Epithelial cell of prostate (primary cell): ENCODE results near the gene KAZN.
A peak's percentile ranks its signal among the peaks of the same experiment; 100 is the strongest.

Source experiments
- DNase-seq: peaks from one replicate; pipeline ENCODE4 v3.0.0-alpha.2; 2011; ENCODE audit warnings: low read depth, low spot score
- H3K27ac ChIP-seq: fragments of 450-650 bp; 2 replicates; pipeline ENCODE4 v1.5.1; 2017; ENCODE audit warnings: mild to moderate bottlenecking

The KAZN gene

DNA sequence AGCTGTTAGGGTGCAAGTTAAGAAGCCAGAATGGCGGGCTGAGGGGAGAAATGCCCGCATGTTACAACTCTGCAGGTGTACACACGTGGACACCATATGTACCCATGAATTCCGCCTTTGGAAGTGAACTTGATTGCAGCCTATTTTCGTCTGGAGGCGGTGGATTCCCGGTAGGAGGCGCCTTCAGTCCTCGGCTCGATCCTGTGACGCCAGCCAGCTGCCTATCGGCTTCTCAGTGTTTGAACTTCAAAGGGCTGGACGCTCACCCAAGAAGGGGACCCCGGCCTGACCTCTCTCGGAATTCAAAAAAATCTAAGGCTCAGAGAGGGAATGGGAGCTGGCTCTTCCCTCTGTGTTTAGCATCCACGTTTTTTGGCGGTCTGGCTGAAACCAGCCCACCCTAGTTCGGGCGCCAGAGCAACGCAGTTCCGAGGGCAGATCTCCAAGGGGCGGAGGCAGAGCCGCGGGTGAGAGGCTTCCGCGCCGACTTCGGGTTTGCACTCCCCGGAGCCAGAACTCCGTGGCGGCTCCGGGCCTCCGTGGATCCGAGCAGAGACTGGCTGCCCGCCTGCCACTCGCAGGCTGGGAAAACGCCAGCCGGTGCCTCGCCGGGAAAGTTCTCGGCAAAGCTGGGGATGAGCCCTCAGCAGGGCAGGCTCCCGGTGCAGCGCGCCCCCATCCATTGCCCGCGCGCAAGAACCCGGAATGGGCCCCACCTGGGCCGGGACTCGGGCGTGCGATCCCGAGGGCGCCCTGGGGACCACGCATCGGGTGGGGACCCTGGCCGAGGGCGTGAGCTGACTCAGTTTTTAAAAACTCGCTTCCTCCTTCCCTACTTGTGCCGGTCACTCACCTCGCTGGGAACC lies 554.1 kb downstream of the KAZN start:
- H3K27ac ChIP-seq, result peak overlapping the region; percentile 96
- no peak for DNase-seq

DNA sequence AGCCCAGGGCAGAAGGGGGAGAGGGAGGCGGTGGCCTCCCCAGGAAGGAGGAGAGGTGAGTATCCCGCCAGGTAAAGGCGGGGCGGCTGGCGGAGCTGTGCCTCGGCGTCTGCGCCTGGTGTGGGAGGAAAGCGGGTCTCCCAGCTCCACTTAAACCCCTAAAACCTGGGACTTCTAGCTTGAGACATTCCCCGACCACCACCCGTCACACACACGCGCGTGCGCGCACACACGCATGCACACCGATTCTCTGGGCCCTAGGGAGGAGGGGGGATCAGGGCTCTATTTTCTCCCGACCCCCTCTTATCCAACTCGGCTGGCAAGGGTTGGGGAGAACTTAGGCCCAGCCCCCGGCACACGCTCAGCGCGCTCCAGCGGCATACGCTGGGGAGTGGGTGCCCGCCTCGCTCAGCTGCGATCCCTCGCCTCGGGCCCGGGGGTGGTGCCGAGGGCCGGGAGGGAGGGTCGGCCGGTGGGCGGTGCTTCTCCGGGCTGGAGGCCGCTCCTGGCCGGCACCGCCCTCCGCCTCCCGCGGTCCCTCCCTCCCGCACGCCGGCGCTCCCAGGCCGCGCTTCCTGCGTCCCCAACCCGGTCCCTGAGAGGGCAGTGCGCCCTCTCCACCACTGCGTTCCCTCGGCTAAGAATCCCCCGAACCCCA lies 554.8 kb downstream of the KAZN start, which contains the start of gene TMEM51:
TSS of gene TMEM51 (plus strand) at position 564 of the 658 bp plus-strand sequence. CDS start 61,341 bp downstream, outside the sequence.
- no peak for DNase-seq
- H3K27ac ChIP-seq, result peak within 1 kb of the TSS; percentile 96

DNA sequence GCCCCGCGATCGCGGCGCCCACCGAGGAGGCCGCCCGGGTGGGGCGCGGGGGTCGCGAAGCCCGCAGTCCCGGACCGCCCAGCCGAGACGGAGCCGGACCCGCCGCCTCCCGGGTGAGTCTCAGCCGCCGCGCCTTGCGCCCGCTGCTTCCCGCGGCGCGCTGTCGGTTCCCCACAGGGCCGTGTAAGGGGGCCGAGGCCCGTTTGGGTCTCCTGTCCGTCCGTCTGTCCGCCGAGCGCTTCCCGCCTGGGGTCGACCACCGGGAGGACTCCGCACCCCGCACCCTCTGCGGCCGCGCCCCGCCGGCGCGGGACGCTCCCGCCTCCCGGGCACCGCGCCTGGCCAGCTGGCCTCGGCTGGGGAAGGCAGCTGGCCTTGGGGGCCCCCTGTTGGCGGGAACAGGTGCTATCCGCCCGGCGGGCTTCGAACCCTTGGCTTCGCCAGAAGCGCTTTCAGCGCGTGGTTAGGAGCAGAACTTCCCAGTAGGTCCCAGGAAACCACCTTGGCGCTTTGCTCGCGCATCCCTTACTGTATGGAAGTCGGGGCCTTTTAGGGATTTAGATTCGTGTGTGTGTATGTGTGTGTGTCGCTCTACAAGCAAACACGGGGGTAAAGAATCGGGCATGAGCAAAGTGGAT lies 555.5 kb downstream of the KAZN start:
- DNase-seq, result no peak
- H3K27ac ChIP-seq, result peak overlapping the region; percentile 96

- H3K27ac ChIP-seq, result peak overlapping the region; percentile 96
- DNase-seq, result no peak
These were observed 556.1 kb downstream of the KAZN start for GRCh38 chr1:15154480-15155036.

GRCh38 chr1:15155191-15155590 lies 556.7 kb downstream of the KAZN start:
- no peak for DNase-seq

GRCh38 chr1:15155888-15156741 lies 557.6 kb downstream of the KAZN start:
- DNase-seq, result no peak
- no peak overlapping the region for H3K27ac ChIP-seq

More at GRCh38 chr1:15155191-15155590, 556.7 kb downstream of the KAZN start:
- no peak overlapping the region for H3K27ac ChIP-seq

- H3K27ac ChIP-seq, result no peak overlapping the region
- no peak for DNase-seq
These were observed 558.4 kb downstream of the KAZN start for GRCh38 chr1:15156807-15157380.

GRCh38 chr1:15157524-15158399 lies 559.3 kb downstream of the KAZN start:
- no peak for DNase-seq
- H3K27ac ChIP-seq, result peak overlapping the region; percentile 73

DNA sequence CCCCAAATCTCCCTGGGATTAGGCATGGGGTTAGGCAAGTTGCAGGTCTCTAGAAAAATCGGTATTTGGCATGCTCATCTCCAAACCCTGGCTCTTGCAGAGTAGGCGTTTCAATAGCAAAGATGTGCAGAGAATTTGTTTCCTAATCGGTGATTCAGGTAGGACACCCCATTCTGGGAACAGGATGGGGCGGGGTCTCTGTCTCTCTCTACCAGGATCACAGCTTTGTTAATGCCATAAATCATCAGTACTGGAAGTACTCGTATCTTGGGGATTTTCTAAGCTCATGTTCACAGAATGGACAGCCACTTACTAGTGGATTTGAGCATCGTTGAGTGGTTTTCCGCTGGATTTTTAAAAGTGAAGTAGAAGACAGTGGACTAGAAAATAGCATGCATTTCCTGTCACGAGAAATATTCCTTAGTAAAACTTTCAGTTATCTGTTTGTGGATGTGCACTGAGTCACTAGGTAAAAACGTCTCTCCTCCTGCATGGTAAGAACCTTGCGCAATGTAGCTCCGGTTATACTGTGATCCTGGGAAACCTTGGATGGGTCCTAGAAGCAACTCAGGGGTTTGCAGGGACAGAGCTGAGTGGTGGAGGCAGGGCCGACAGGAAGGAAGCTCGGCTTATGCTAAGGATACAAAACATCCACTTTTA lies 560.2 kb downstream of the KAZN start:
- DNase-seq, result no peak
- peak overlapping the region; percentile 73 for H3K27ac ChIP-seq

DNA sequence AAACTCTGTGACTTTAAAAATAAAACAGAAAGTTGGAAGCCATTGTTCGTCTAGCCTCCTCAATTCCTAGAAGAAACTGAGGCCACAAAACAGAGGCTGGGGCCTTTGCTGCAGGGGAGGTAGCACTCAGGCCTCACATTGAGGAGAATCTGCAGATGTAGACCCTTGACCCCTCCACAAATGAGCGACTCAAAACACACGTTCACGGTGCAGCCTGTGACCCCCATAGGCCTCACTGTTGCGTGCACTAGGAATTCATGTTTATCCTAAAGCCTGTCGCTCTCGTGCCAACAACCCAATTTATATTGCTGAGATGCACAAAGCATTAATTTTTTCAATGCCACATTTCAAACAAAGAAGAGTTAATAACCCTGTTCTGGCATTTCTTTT lies 560.7 kb downstream of the KAZN start:
- no peak for DNase-seq
- peak overlapping the region; percentile 73 for H3K27ac ChIP-seq

DNA sequence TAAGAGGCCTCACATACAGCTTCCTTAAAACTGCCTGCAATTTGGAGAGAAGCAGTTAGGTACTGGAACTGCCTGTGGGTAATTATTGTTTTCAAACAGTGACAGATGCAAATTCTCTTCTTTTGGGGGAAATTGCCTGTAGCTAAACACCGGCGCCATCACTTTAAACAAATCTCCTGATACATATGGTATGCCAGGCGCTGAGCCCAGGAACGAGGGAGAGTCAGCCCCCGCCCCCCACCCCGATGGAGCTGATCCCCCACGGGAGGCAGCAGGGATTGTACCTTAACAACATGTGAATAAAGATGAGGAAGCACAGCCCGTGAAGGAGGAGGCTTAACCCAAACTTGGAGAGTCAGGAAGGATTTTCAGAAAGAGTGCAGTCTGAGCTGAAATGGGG lies 562.1 kb downstream of the KAZN start:
- no peak for DNase-seq
- no peak overlapping the region for H3K27ac ChIP-seq

- DNase-seq, result no peak
- peak overlapping the region; percentile 76 for H3K27ac ChIP-seq
These were observed 568.9 kb downstream of the KAZN start for GRCh38 chr1:15167386-15167785.
